ENCODE results near the gene CPLX4. TPM values are rescaled to one million over a fixed set of nuclear protein-coding genes. Genes with fewer than 3 reads are reported as not detected.

Gene CPLX4
- total and polyA plus RNA-seq, 4 donors, result 0.01 TPM; not detected in 3

DNA sequence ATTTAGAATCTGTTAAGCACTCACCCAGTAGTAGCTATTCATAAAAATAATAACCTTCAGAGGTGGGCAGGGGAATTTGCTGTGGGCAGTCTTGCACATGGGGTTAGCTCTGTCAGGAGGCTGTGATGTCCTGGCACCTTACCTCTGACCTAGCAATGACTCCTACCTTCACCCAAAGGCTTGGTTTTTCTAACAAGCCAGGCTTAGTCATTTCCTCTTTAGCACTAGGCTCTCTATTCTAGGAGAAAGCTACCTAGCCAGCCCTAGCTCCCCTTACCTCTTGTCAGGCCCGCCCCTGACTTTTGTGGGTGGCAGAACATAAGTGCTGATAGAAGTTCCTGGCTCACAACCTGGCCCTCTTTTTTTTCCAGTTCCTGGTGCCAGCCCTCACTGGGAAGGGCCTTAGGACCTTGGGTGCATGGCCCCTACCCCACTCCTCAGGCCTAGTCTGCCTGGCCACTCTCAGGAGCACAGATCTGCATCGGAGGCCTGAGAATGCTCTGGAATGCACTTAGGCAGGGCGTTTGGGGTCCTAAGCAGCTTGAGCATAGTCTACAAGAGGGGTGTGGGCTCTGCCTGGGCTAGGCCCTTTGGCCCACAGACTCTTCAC is 17.7 kb downstream of the CPLX4 start:
- Histone ChIP-seq H3K4me1 (ENCODE audit: control insufficient read depth in 5 of 5, insufficient read depth in 5 of 5, low read length in 5 of 5) (no peaks in the 10 kb centered on the region), H3K27me3 (ENCODE audit: control insufficient read depth in 3 of 3, insufficient read depth in 3 of 3, low read length in 2 of 3) (peaks cover 0 to 7% (median 7%) of the 10 kb centered on the region in 3 donors), H3K9ac (ENCODE audit: insufficient read depth in 1 of 2, low read length in 2 of 2) (no peak overlapping the region), H3K4me3 (no peak overlapping the region), H3K9me3 (ENCODE audit: control insufficient read depth in 4 of 4, insufficient read depth in 3 of 4, low read length in 3 of 4) (no peaks in the 10 kb centered on the region), H3K27ac (ENCODE audit: low read depth in 1 of 2, low read length in 1 of 2) (no peak overlapping the region), H3K36me3 (ENCODE audit: control insufficient read depth in 4 of 4, insufficient read depth in 4 of 4, low read length in 4 of 4) (no peaks in the 10 kb centered on the region)
- TF ChIP-seq, protein P1, sequence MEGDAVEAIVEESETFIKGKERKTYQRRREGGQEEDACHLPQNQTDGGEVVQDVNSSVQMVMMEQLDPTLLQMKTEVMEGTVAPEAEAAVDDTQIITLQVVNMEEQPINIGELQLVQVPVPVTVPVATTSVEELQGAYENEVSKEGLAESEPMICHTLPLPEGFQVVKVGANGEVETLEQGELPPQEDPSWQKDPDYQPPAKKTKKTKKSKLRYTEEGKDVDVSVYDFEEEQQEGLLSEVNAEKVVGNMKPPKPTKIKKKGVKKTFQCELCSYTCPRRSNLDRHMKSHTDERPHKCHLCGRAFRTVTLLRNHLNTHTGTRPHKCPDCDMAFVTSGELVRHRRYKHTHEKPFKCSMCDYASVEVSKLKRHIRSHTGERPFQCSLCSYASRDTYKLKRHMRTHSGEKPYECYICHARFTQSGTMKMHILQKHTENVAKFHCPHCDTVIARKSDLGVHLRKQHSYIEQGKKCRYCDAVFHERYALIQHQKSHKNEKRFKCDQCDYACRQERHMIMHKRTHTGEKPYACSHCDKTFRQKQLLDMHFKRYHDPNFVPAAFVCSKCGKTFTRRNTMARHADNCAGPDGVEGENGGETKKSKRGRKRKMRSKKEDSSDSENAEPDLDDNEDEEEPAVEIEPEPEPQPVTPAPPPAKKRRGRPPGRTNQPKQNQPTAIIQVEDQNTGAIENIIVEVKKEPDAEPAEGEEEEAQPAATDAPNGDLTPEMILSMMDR (IDR thresholded peaks at IDR 0.05; ENCODE audit: control extremely low read depth, extremely low read depth), result no peak
- WGBS, 2 donors, result 67 to 80% methylated on average over 3 of the region's 3 CpGs
- DNase-seq (no peak), ATAC-seq (ENCODE audit: insufficient read depth, low FRiP score) (no peak)

DNA sequence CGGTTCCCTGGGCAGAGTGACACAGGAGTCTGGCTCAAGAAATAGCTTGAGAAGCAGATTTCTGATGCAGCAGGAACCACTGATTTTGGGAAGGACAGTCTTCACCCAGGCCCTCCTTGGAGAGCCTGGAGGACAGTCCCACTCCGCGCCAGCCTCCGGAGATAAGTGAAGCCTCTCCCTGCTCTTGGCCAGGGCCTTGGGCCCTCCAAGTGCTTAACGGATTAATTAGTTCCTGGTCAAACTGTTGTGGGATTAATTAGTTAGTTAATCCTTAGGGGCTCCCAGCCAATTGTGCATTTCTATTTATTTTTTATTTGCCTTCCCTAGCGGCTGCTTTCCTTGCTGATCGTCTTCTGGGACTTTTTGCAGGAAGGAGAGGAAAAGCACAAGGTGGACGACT is 19.6 kb downstream of the CPLX4 start:
- Histone ChIP-seq H3K27ac (ENCODE audit: low read depth in 1 of 2, low read length in 1 of 2) (no peak overlapping the region), H3K4me3 (no peak overlapping the region), H3K9me3 (ENCODE audit: control insufficient read depth in 4 of 4, insufficient read depth in 3 of 4, low read length in 3 of 4) (peaks cover 0 to 2% (median 0%) of the 10 kb centered on the region in 4 donors), H3K27me3 (ENCODE audit: control insufficient read depth in 3 of 3, insufficient read depth in 3 of 3, low read length in 2 of 3) (peaks cover 0 to 14% (median 4%) of the 10 kb centered on the region in 3 donors), H3K36me3 (ENCODE audit: control insufficient read depth in 4 of 4, insufficient read depth in 4 of 4, low read length in 4 of 4) (no peaks in the 10 kb centered on the region), H3K9ac (ENCODE audit: insufficient read depth in 1 of 2, low read length in 2 of 2) (no peak overlapping the region), H3K4me1 (ENCODE audit: control insufficient read depth in 5 of 5, insufficient read depth in 5 of 5, low read length in 5 of 5) (no peaks in the 10 kb centered on the region)
- DNase-seq (no peak), ATAC-seq (ENCODE audit: insufficient read depth, low FRiP score) (no peak)
- TF ChIP-seq, protein P1 (IDR thresholded peaks at IDR 0.05; ENCODE audit: control extremely low read depth, extremely low read depth), result no peak
- 73 to 78% methylated on average over 8 of the region's 8 CpGs for WGBS, 2 donors

DNA sequence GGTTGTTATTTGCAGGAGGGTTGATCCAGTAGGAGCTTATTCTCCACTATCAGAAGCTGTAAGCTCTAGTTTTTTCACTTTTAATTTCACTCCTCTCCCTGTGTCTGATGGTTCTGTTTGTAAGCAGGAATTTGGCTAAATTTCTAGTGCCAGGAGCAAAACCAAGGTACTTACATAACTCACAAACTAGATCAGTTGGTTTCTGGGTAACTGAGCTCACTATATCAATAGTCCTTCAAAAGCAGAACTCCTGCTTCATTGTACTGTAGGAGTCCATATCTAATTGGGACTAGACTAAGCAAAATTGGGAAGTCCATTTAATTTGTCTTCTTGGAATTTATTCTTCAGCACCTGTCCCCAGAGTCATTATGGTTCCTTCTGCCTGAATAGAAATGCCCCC is 25.1 kb downstream of the CPLX4 start:
- ATAC-seq (ENCODE audit: insufficient read depth, low FRiP score) (no peak), DNase-seq (no peak)
- TF ChIP-seq, protein P1 (IDR thresholded peaks at IDR 0.05; ENCODE audit: control extremely low read depth, extremely low read depth), result no peak
- H3K4me3 ChIP-seq, result no peak overlapping the region
- H3K27ac ChIP-seq (ENCODE audit: low read depth in 1 of 2, low read length in 1 of 2), result no peak overlapping the region
- no peak overlapping the region for H3K9ac ChIP-seq (ENCODE audit: insufficient read depth in 1 of 2, low read length in 2 of 2)
- H3K36me3 ChIP-seq (ENCODE audit: control insufficient read depth in 4 of 4, insufficient read depth in 4 of 4, low read length in 4 of 4), result no peaks in the 10 kb centered on the region
- no peaks in the 10 kb centered on the region for H3K4me1 ChIP-seq (ENCODE audit: control insufficient read depth in 5 of 5, insufficient read depth in 5 of 5, low read length in 5 of 5)
- H3K27me3 ChIP-seq (ENCODE audit: control insufficient read depth in 3 of 3, insufficient read depth in 3 of 3, low read length in 2 of 3), result peaks cover 0 to 20% (median 3%) of the 10 kb centered on the region in 3 donors
- H3K9me3 ChIP-seq (ENCODE audit: control insufficient read depth in 4 of 4, insufficient read depth in 3 of 4, low read length in 3 of 4), result peaks cover 0 to 2% (median 0%) of the 10 kb centered on the region in 4 donors

DNA sequence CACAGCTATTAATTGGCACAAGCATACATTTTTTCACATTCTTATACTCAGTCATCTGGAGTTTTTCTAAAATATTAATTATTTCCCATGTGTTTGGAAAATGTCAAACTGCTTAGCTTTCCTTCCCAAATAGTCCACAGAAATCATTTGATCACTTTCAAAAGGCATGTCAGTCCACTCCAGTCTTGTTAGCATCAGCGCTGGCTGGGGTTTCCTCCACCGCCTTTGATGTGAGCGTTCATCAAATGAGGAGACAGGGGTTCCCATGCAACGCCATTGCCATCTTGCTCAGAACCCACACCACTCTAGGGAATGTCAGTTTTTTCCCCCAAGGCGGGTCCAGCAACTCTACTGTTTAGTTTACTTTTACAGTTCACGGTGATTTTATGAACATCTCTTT is 32.1 kb downstream of the CPLX4 start:
- Histone ChIP-seq H3K36me3 (ENCODE audit: control insufficient read depth in 4 of 4, insufficient read depth in 4 of 4, low read length in 4 of 4) (no peaks in the 10 kb centered on the region), H3K4me3 (no peak overlapping the region), H3K4me1 (ENCODE audit: control insufficient read depth in 5 of 5, insufficient read depth in 5 of 5, low read length in 5 of 5) (no peaks in the 10 kb centered on the region), H3K27ac (ENCODE audit: low read depth in 1 of 2, low read length in 1 of 2) (no peak overlapping the region), H3K27me3 (ENCODE audit: control insufficient read depth in 3 of 3, insufficient read depth in 3 of 3, low read length in 2 of 3) (peaks cover 0 to 41% (median 34%) of the 10 kb centered on the region in 3 donors), H3K9ac (ENCODE audit: insufficient read depth in 1 of 2, low read length in 2 of 2) (no peak overlapping the region), H3K9me3 (ENCODE audit: control insufficient read depth in 4 of 4, insufficient read depth in 3 of 4, low read length in 3 of 4) (no peaks in the 10 kb centered on the region)
- ATAC-seq (ENCODE audit: insufficient read depth, low FRiP score) (no peak), DNase-seq (no peak)
- TF ChIP-seq, protein P1 (IDR thresholded peaks at IDR 0.05; ENCODE audit: control extremely low read depth, extremely low read depth), result no peak
- 57 to 80% methylated on average over 6 of the region's 6 CpGs for WGBS, 2 donors
